Upper lobe of left lung (tissue), 6 donors: Measurements from ENCODE around the gene PLXNB1. TPM values are rescaled to one million over a fixed set of nuclear protein-coding genes. Genes with fewer than 3 reads are reported as not detected.
A peak's percentile ranks its signal among the peaks of the same experiment; 100 is the strongest.

Experiments
- ATAC-seq, 2 donors: fragments of 200-7000 bp; cut with Tn5 transposase; one replicate each; pipeline ENCODE4 v1.9.1; 2022; ENCODE audit warnings: mild to moderate bottlenecking in 2 of 2, moderate library complexity in 2 of 2; ENCODE audit not compliant: low FRiP score in 2 of 2
- DNase-seq, 2 donors: peaks; one replicate each; pipeline ENCODE4 v3.0.0-alpha.2; 2019 to 2020
- H3K27ac ChIP-seq, 4 donors: fragments of 200-600 bp; sonication (generic); one replicate each; pipeline ENCODE4 v1.5.1; 2016 to 2019
- H3K27me3 ChIP-seq, 4 donors: fragments of 200-600 bp; sonication (generic); one replicate each; pipeline ENCODE4 v1.5.1; 2017 to 2019
- H3K36me3 ChIP-seq, 4 donors: fragments of 200-600 bp; sonication (generic); one replicate each; pipeline ENCODE4 v1.5.1; 2016 to 2019
- H3K4me1 ChIP-seq, 4 donors: fragments of 200-600 bp; sonication (generic); one replicate each; pipeline ENCODE4 v1.5.1; 2018 to 2019
- H3K4me3 ChIP-seq, 4 donors: fragments of 200-600 bp; sonication (generic); one replicate each; pipeline ENCODE4 v1.5.1; 2017 to 2019; ENCODE audit warnings: mild to moderate bottlenecking in 2 of 4, moderate library complexity in 1 of 4
- H3K9me3 ChIP-seq, 4 donors: fragments of 200-600 bp; sonication (generic); one replicate each; pipeline ENCODE4 v1.5.1; 2018 to 2019
- EP300 ChIP-seq, 4 donors: sonication (generic); formaldehyde crosslinking; IDR thresholded peaks; one replicate each; pipeline ENCODE4 v1.5.1; 2017; ENCODE audit warnings: antibody characterized with exemption in 4 of 4, control low read depth in 2 of 4
- POLR2A ChIP-seq, 4 donors: fragments of 450-650 bp; IDR thresholded peaks; one replicate each; pipeline ENCODE4 v1.5.1; 2016 to 2017; ENCODE audit warnings: antibody characterized with exemption in 4 of 4, mild to moderate bottlenecking in 2 of 4
- POLR2AphosphoS5 ChIP-seq, 2 donors: sonication (generic); formaldehyde crosslinking; IDR thresholded peaks; one replicate each; pipeline ENCODE4 v1.5.1; 2017; ENCODE audit warnings: antibody characterized with exemption in 2 of 2
- WGBS, 2 donors: methylation state at CpG; one replicate each; pipeline ENCODE4 v1.1.5; 2017 to 2018; 5-methylcytosine and 5-hydroxymethylcytosine counted together
- total RNA-seq, 6 donors: library from RNA; depleted of rRNA in 4 of 6; stranded (reverse); fragments of >200 nt in 4 of 6; gene quantifications; one replicate each; pipeline versions ENCODE4 v1.1.0 to v1.2.1, GENCODE V29; 2016 to 2021
- TF ChIP-seq, protein P1 (sequence below), 6 experiments: fragments of 450-650 bp in 4 of 6; fragments of 200-600 bp in 2 of 6; sonication (generic) in 2 of 6; IDR thresholded peaks; one replicate each; pipeline ENCODE4 v1.5.1; 2016 to 2019; ENCODE audit warnings: antibody characterized with exemption in 6 of 6
- donor health status: DM: no; HTN: no; CAD: no; lungs with moderate emphysema.
- donor health status: DM: no; HTN: yes; CAD: no; lungs with severe emphysema.

The PLXNB1 gene
- total RNA-seq, 6 donors from 2014 or later, result 91.2 to 588 (median 123) TPM

DNA sequence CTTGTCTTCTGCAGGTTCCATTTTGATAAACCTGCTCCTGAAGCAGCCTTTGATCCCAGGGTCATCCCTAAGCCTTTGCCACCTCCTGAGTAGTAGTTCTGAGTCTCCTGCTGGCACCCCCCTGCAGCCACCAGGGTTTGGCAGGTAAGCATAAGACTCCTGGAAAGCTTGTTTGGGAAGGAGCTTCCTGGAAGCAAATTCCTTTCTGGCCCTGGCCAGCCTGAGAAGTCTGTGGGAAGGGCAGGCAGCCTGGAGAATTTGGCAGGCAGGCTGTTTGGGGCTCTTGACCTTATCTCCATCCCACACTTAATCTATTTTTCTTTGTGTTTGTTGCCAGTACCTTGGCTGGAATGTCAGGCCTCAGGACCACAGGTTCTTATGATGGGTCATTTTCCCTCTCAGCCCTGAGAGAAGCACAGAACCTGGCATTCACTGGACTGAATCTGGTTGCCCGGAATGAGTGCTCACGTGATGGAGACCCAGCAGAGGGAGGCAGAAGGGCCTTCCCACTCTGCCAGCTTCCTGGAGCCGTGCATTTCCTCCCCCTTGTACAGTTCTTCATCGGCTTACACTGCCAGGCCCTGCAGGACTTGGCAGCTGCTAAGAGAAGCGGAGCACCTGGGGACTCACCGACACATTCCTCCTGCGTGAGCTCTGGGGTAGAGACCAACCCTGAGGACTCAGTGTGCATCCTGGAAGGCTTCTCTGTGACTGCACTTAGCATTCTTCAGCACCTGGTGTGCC, 30.1 kb upstream of the PLXNB1 start:
- 31 to 65% methylated on average over 4 to 7 of the region's 7 CpGs for WGBS, 2 donors
- DNase-seq, result no peak
- no peak for TF ChIP-seq EP300 (IDR thresholded peaks at IDR 0.05)
- TF ChIP-seq, protein P1, sequence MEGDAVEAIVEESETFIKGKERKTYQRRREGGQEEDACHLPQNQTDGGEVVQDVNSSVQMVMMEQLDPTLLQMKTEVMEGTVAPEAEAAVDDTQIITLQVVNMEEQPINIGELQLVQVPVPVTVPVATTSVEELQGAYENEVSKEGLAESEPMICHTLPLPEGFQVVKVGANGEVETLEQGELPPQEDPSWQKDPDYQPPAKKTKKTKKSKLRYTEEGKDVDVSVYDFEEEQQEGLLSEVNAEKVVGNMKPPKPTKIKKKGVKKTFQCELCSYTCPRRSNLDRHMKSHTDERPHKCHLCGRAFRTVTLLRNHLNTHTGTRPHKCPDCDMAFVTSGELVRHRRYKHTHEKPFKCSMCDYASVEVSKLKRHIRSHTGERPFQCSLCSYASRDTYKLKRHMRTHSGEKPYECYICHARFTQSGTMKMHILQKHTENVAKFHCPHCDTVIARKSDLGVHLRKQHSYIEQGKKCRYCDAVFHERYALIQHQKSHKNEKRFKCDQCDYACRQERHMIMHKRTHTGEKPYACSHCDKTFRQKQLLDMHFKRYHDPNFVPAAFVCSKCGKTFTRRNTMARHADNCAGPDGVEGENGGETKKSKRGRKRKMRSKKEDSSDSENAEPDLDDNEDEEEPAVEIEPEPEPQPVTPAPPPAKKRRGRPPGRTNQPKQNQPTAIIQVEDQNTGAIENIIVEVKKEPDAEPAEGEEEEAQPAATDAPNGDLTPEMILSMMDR (IDR thresholded peaks at IDR 0.05), result no peak
- no peak for TF ChIP-seq POLR2AphosphoS5 (IDR thresholded peaks at IDR 0.05)
- TF ChIP-seq POLR2A (IDR thresholded peaks at IDR 0.05), result no peak
- Histone ChIP-seq H3K4me1 (peaks cover 2 to 5% (median 3%) of the 10 kb centered on the region in 4 donors), H3K4me3 (no peak overlapping the region), H3K9me3 (no peaks in the 10 kb centered on the region), H3K27ac (no peak overlapping the region), H3K36me3 (peaks cover 5 to 79% (median 47%) of the 10 kb centered on the region in 4 donors), H3K27me3 (no peaks in the 10 kb centered on the region)
- peak; percentile 13 to 20 for ATAC-seq

DNA sequence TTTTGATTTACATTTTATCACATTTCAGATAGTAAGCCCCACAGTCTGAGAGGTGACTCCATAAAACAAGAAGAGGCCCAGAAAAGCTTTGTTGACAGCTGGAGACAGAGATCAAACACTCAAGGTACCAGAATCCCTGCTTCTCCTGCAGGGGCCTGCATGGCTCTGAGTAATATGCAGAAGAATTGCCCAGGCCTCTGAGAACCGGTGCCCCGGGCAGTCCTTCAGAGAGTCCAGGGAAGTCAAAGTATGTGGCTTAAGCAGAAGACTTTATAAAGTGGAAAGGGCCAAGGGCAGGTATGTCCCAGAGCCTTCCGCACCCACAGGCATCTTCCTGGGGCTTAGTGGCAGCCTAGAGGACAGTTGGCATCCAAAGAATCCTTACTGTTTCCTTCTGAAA, 29.4 kb upstream of the PLXNB1 start:
- no peak overlapping the region for H3K4me3 ChIP-seq
- DNase-seq, result no peak
- peaks cover 5 to 79% (median 51%) of the 10 kb centered on the region in 4 donors for H3K36me3 ChIP-seq
- no peak overlapping the region for H3K27ac ChIP-seq
- ATAC-seq, result no peak
- TF ChIP-seq POLR2A (IDR thresholded peaks at IDR 0.05) (no peak), POLR2AphosphoS5 (IDR thresholded peaks at IDR 0.05) (no peak), EP300 (IDR thresholded peaks at IDR 0.05) (no peak)
- TF ChIP-seq, protein P1 (IDR thresholded peaks at IDR 0.05), result no peak
- no peaks in the 10 kb centered on the region for H3K9me3 ChIP-seq
- WGBS, 2 donors, result 98% methylated on average over 3 of the region's 3 CpGs; no CpG with 5 or more reads in 1 of the 2 donors
- H3K27me3 ChIP-seq, result no peaks in the 10 kb centered on the region
- H3K4me1 ChIP-seq, result no peaks in the 10 kb centered on the region

GRCh38 chr3:48456456-48456855, 26.6 kb upstream of the PLXNB1 start:
- H3K4me3 ChIP-seq, result no peak overlapping the region
- no peaks in the 10 kb centered on the region for H3K27me3 ChIP-seq
- DNase-seq (no peak), ATAC-seq (no peak)
- H3K27ac ChIP-seq, result no peak overlapping the region
- TF ChIP-seq POLR2A (IDR thresholded peaks at IDR 0.05), result no peak
- TF ChIP-seq, protein P1 (IDR thresholded peaks at IDR 0.05), result no peak
- TF ChIP-seq EP300 (IDR thresholded peaks at IDR 0.05), result no peak
- no peak for TF ChIP-seq POLR2AphosphoS5 (IDR thresholded peaks at IDR 0.05)
- no peaks in the 10 kb centered on the region for H3K9me3 ChIP-seq
- WGBS, 2 donors, result 92 to 100% methylated on average over 1 of the region's 1 CpG
- peaks cover 10 to 92% (median 67%) of the 10 kb centered on the region in 4 donors for H3K36me3 ChIP-seq
- no peaks in the 10 kb centered on the region for H3K4me1 ChIP-seq

- no peaks in the 10 kb centered on the region for H3K27me3 ChIP-seq
- peaks cover 5 to 54% (median 33%) of the 10 kb centered on the region in 4 donors for H3K36me3 ChIP-seq
- DNase-seq (no peak), ATAC-seq (no peak)
- H3K9me3 ChIP-seq, result no peaks in the 10 kb centered on the region
- H3K27ac ChIP-seq, result no peak overlapping the region
- peaks cover 8 to 15% (median 9%) of the 10 kb centered on the region in 4 donors for H3K4me1 ChIP-seq
- TF ChIP-seq EP300 (IDR thresholded peaks at IDR 0.05) (no peak), POLR2A (IDR thresholded peaks at IDR 0.05) (no peak)
- WGBS, 2 donors, result 75 to 87% methylated on average over 1 of the region's 1 CpG
- H3K4me3 ChIP-seq, result no peak overlapping the region
These were observed 21.4 kb upstream of the PLXNB1 start for GRCh38 chr3:48451270-48451669.

DNA sequence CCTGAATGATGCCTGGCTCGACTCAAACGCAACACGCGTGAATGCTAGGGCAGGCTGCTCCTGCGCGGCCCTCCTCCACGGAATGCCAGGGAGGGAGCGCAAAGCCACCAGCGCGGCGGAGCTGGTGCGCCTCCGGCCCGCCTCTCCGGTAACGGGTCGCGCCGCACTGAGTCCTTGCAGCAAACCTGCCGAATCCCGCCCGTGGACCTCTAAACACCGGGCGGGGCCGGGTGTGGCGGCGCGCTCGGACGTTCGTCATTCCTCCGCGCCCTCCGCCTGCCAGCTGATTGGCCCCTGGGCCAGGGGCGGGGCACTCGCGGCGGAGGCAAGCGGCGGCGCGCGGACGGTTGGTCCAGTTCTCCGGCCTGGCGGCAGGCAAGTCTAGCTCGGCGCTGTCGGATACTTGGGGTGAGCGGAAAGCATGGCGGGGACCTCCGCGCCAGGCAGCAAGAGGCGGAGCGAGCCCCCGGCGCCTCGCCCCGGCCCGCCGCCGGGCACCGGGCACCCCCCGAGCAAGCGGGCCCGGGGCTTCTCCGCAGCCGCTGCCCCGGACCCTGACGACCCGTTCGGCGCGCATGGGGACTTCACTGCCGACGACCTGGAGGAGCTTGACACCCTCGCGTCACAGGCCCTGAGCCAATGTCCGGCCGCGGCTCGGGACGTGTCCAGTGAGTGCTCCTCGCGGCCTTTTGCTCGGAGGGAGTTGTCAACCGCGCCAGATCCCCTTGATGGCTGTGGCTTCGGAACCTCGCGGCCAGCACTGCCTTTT, 16.7 kb upstream of the PLXNB1 start, which contains the start of gene ATRIP:
TSS of gene ATRIP (plus strand) at position 313 of the 769 bp plus-strand sequence. CDS start at position 422, 109 bp downstream.
- DNase-seq (peak; percentile 93 to 98), ATAC-seq (peak; percentile 98 to 99)
- TF ChIP-seq POLR2AphosphoS5 (IDR thresholded peaks at IDR 0.05), result peak; percentile 87 to 96
- TF ChIP-seq POLR2A (IDR thresholded peaks at IDR 0.05), result peak in 3 of 4 donors; percentile 87 to 92 (median 91)
- peak in 1 of 4 donors; percentile 3 for TF ChIP-seq EP300 (IDR thresholded peaks at IDR 0.05)
- TF ChIP-seq, protein P1 (IDR thresholded peaks at IDR 0.05), result peak in 4 of 6 experiments; percentile 22 to 37 (median 28)
- WGBS, 2 donors, result 1% methylated on average over 59 of the region's 91 CpGs; no CpG with 5 or more reads in 1 of the 2 donors
- peak within 1 kb of the TSS; percentile 79 to 86 (median 85) for H3K4me3 ChIP-seq
- H3K36me3 ChIP-seq, result peaks cover 0 to 43% (median 17%) of the 10 kb centered on the region in 4 donors
- H3K27me3 ChIP-seq, result no peaks in the 10 kb centered on the region
- peaks cover 21 to 35% (median 22%) of the 10 kb centered on the region in 4 donors for H3K4me1 ChIP-seq
- H3K27ac ChIP-seq, result peak within 1 kb of the TSS; percentile 87 to 96 (median 94)
- no peaks in the 10 kb centered on the region for H3K9me3 ChIP-seq
